ENCODE results near the gene KRT77. TPM values are rescaled to one million over a fixed set of nuclear protein-coding genes. Genes with fewer than 3 reads are reported as not detected.
A peak's percentile ranks its signal among the peaks of the same experiment; 100 is the strongest.

KRT77 gene
- total and polyA plus RNA-seq, 4 donors = not detected

- Histone ChIP-seq H3K4me3 (no peak overlapping the region), H3K27me3 (ENCODE audit: control insufficient read depth in 3 of 3, insufficient read depth in 3 of 3, low read length in 2 of 3) (no peaks in the 10 kb centered on the region), H3K9ac (ENCODE audit: insufficient read depth in 1 of 2, low read length in 2 of 2) (no peak overlapping the region), H3K27ac (ENCODE audit: low read depth in 1 of 2, low read length in 1 of 2) (no peak overlapping the region), H3K4me1 (ENCODE audit: control insufficient read depth in 5 of 5, insufficient read depth in 5 of 5, low read length in 5 of 5) (peaks cover 0 to 9% (median 0%) of the 10 kb centered on the region in 5 donors), H3K36me3 (ENCODE audit: control insufficient read depth in 4 of 4, insufficient read depth in 4 of 4, low read length in 4 of 4) (no peaks in the 10 kb centered on the region), H3K9me3 (ENCODE audit: control insufficient read depth in 4 of 4, insufficient read depth in 3 of 4, low read length in 3 of 4) (no peaks in the 10 kb centered on the region)
- DNase-seq = no peak
- TF ChIP-seq, protein P1, sequence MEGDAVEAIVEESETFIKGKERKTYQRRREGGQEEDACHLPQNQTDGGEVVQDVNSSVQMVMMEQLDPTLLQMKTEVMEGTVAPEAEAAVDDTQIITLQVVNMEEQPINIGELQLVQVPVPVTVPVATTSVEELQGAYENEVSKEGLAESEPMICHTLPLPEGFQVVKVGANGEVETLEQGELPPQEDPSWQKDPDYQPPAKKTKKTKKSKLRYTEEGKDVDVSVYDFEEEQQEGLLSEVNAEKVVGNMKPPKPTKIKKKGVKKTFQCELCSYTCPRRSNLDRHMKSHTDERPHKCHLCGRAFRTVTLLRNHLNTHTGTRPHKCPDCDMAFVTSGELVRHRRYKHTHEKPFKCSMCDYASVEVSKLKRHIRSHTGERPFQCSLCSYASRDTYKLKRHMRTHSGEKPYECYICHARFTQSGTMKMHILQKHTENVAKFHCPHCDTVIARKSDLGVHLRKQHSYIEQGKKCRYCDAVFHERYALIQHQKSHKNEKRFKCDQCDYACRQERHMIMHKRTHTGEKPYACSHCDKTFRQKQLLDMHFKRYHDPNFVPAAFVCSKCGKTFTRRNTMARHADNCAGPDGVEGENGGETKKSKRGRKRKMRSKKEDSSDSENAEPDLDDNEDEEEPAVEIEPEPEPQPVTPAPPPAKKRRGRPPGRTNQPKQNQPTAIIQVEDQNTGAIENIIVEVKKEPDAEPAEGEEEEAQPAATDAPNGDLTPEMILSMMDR (IDR thresholded peaks at IDR 0.05; ENCODE audit: control extremely low read depth, extremely low read depth) = no peak
- 79 to 96% methylated on average over 6 of the region's 6 CpGs for WGBS, 2 donors
- no peak for ATAC-seq (ENCODE audit: insufficient read depth, low FRiP score)
Observed at GRCh38 chr12:52657250-52657902, 45.9 kb downstream of the KRT77 start.

- no peak overlapping the region for H3K27ac ChIP-seq (ENCODE audit: low read depth in 1 of 2, low read length in 1 of 2)
- no peak for ATAC-seq (ENCODE audit: insufficient read depth, low FRiP score)
- whole genome bisulfite sequencing, 2 donors = 84 to 88% methylated on average over 4 of the region's 4 CpGs
- H3K27me3 ChIP-seq (ENCODE audit: control insufficient read depth in 3 of 3, insufficient read depth in 3 of 3, low read length in 2 of 3) = no peaks in the 10 kb centered on the region
- TF ChIP-seq, protein P1 (IDR thresholded peaks at IDR 0.05; ENCODE audit: control extremely low read depth, extremely low read depth) = no peak
- no peak for DNase-seq
- H3K4me3 ChIP-seq = no peak overlapping the region
- H3K36me3 ChIP-seq (ENCODE audit: control insufficient read depth in 4 of 4, insufficient read depth in 4 of 4, low read length in 4 of 4) = no peaks in the 10 kb centered on the region
- no peaks in the 10 kb centered on the region for H3K9me3 ChIP-seq (ENCODE audit: control insufficient read depth in 4 of 4, insufficient read depth in 3 of 4, low read length in 3 of 4)
- H3K4me1 ChIP-seq (ENCODE audit: control insufficient read depth in 5 of 5, insufficient read depth in 5 of 5, low read length in 5 of 5) = peaks cover 0 to 9% (median 0%) of the 10 kb centered on the region in 5 donors
- H3K9ac ChIP-seq (ENCODE audit: insufficient read depth in 1 of 2, low read length in 2 of 2) = no peak overlapping the region
Observed at GRCh38 chr12:52656616-52657015, 46.7 kb downstream of the KRT77 start.

DNA sequence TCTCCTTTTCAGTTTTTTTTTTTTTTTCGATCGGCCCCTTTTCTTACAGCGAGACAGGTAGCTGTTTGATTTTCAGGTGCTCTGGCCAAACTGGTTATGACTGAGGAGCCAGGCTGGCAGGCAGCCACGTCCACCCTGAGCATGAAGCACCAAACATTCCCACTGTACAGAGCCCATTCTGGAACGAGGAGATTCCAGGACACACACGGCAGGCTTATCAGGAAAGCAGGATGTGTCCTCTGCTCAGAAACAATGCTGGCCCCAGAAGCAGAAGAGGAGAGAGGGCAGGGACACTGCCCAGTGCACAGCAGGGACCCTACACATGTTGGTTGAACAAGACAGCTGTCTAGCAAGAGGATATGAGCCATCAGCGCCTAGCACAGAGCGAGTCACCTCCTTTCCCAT is 47.6 kb downstream of the KRT77 start:
- DNase-seq (peak; percentile 36 to 75 (median 67)), ATAC-seq (ENCODE audit: insufficient read depth, low FRiP score) (no peak)
- Histone ChIP-seq H3K27me3 (ENCODE audit: control insufficient read depth in 3 of 3, insufficient read depth in 3 of 3, low read length in 2 of 3) (no peaks in the 10 kb centered on the region), H3K4me3 (no peak overlapping the region), H3K36me3 (ENCODE audit: control insufficient read depth in 4 of 4, insufficient read depth in 4 of 4, low read length in 4 of 4) (no peaks in the 10 kb centered on the region), H3K4me1 (ENCODE audit: control insufficient read depth in 5 of 5, insufficient read depth in 5 of 5, low read length in 5 of 5) (peaks cover 0 to 9% (median 0%) of the 10 kb centered on the region in 5 donors), H3K9ac (ENCODE audit: insufficient read depth in 1 of 2, low read length in 2 of 2) (no peak overlapping the region), H3K27ac (ENCODE audit: low read depth in 1 of 2, low read length in 1 of 2) (no peak overlapping the region), H3K9me3 (ENCODE audit: control insufficient read depth in 4 of 4, insufficient read depth in 3 of 4, low read length in 3 of 4) (no peaks in the 10 kb centered on the region)
- 52 to 74% methylated on average over 8 of the region's 8 CpGs for WGBS, 2 donors
- TF ChIP-seq, protein P1 (IDR thresholded peaks at IDR 0.05; ENCODE audit: control extremely low read depth, extremely low read depth) = no peak

DNA sequence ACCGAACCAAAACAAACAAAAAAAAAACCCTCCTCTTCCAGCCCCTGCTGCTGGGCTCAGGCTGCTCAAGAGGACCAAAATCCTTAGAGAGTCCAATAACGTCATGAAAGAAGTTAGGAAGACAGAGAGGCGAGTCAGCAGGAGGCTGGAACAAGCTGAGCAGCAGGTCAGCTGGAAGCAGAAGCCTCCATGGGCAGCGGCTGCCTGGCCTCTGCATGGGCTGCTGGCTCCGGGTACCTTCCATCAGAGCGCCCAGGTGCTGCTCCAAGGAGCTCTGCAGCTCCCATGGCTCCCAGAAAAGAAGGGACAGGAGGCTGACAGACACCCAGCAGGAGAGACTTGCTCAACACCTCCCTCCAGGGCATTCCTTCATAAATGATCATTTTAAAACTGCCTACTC is 48.1 kb downstream of the KRT77 start:
- WGBS, 2 donors = 71 to 72% methylated on average over 6 of the region's 6 CpGs
- no peak for ATAC-seq (ENCODE audit: insufficient read depth, low FRiP score)
- DNase-seq = no peak

More for the DNA sequence above, 48.1 kb downstream of the KRT77 start:
- no peak overlapping the region for H3K27ac ChIP-seq (ENCODE audit: low read depth in 1 of 2, low read length in 1 of 2)
- H3K27me3 ChIP-seq (ENCODE audit: control insufficient read depth in 3 of 3, insufficient read depth in 3 of 3, low read length in 2 of 3) = no peaks in the 10 kb centered on the region
- no peaks in the 10 kb centered on the region for H3K9me3 ChIP-seq (ENCODE audit: control insufficient read depth in 4 of 4, insufficient read depth in 3 of 4, low read length in 3 of 4)
- no peak overlapping the region for H3K9ac ChIP-seq (ENCODE audit: insufficient read depth in 1 of 2, low read length in 2 of 2)
- H3K36me3 ChIP-seq (ENCODE audit: control insufficient read depth in 4 of 4, insufficient read depth in 4 of 4, low read length in 4 of 4) = no peaks in the 10 kb centered on the region
- TF ChIP-seq, protein P1 (IDR thresholded peaks at IDR 0.05; ENCODE audit: control extremely low read depth, extremely low read depth) = no peak
- no peak overlapping the region for H3K4me3 ChIP-seq
- peaks cover 0 to 9% (median 0%) of the 10 kb centered on the region in 5 donors for H3K4me1 ChIP-seq (ENCODE audit: control insufficient read depth in 5 of 5, insufficient read depth in 5 of 5, low read length in 5 of 5)

All from lung (tissue), 12 donors.